Spinal cord (tissue), 10 donors: ENCODE measurements around the gene HHATL. TPM values are rescaled to one million over a fixed set of nuclear protein-coding genes. Genes with fewer than 3 reads are reported as not detected.

Experiments
- DNase-seq, 6 donors: peaks; one replicate each; pipeline versions ENCODE4 v3.0.0 to v3.0.0-alpha.2; 2013 to 2015; ENCODE audit warnings: low spot score in 6 of 6, low read depth in 4 of 6
- H3K27ac ChIP-seq: one replicate; pipeline ENCODE4 v1.5.1; 2013; ENCODE audit warnings: low read depth, low read length, control low read depth
- H3K27me3 ChIP-seq: one replicate; pipeline ENCODE4 v1.6.1; 2013; ENCODE audit warnings: low read length; ENCODE audit not compliant: control insufficient read depth, insufficient read depth
- H3K36me3 ChIP-seq: one replicate; pipeline ENCODE4 v1.6.1; 2013; ENCODE audit warnings: low read length; ENCODE audit not compliant: control insufficient read depth, insufficient read depth
- H3K4me1 ChIP-seq: one replicate; pipeline ENCODE4 v1.6.1; 2013; ENCODE audit warnings: low read length; ENCODE audit not compliant: control insufficient read depth, insufficient read depth
- H3K4me3 ChIP-seq: one replicate; pipeline ENCODE4 v1.5.1; 2013; ENCODE audit warnings: low read depth, low read length, control low read depth
- H3K9me3 ChIP-seq: one replicate; pipeline ENCODE4 v1.6.1; 2013; ENCODE audit warnings: low read length; ENCODE audit not compliant: control insufficient read depth, insufficient read depth
- WGBS: methylation state at CpG from one replicate; pipeline ENCODE4 v1.1.5; 2013; ENCODE audit warnings: missing lambda C conversion rate; ENCODE audit not compliant: insufficient coverage; 5-methylcytosine and 5-hydroxymethylcytosine counted together
- long read RNA-seq, 4 donors: transcript quantifications; one replicate each; lab custom pipeline, GENCODE V29; 2026
- polyA plus RNA-seq, 2 donors: library from polyadenylated mRNA; unstranded; fragments of 120-200 nt; gene quantifications; one replicate each; pipeline ENCODE4 v1.2.1, GENCODE V29; 2013; ENCODE audit not compliant: insufficient read length in 2 of 2
- total RNA-seq, 2 donors: library from RNA; depleted of rRNA in 1 of 2; stranded (reverse); fragments of 120-200 nt in 1 of 2; fragments of >200 nt in 1 of 2; gene quantifications; one replicate each; pipeline versions ENCODE4 v1.2.3 to v1.2.4, GENCODE V29; 2013 to 2014
- donor health status: healthy.

The HHATL gene, protein sequence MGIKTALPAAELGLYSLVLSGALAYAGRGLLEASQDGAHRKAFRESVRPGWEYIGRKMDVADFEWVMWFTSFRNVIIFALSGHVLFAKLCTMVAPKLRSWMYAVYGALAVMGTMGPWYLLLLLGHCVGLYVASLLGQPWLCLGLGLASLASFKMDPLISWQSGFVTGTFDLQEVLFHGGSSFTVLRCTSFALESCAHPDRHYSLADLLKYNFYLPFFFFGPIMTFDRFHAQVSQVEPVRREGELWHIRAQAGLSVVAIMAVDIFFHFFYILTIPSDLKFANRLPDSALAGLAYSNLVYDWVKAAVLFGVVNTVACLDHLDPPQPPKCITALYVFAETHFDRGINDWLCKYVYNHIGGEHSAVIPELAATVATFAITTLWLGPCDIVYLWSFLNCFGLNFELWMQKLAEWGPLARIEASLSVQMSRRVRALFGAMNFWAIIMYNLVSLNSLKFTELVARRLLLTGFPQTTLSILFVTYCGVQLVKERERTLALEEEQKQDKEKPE
- 1 to 10 TPM; 2.1 TPM for total RNA-seq
- 1 to 10 TPM; 5.0 to 7.2 TPM for polyA plus RNA-seq
- long read RNA-seq, donor 1, partial matches to known transcripts = 0 of 3 reads
- long read RNA-seq, donor 1, other reads (novel, unspliced or antisense) = 0 of 3 reads
- long read RNA-seq, donor 2, partial matches to known transcripts = 0 of 1 reads
- long read RNA-seq, donor 2, other reads (novel, unspliced or antisense) = 0 of 1 reads
- long read RNA-seq, donor 3 = 0 reads
- long read RNA-seq, donor 4, partial matches to known transcripts = 0 of 1 reads
- long read RNA-seq, donor 4, other reads (novel, unspliced or antisense) = 0 of 1 reads

DNA sequence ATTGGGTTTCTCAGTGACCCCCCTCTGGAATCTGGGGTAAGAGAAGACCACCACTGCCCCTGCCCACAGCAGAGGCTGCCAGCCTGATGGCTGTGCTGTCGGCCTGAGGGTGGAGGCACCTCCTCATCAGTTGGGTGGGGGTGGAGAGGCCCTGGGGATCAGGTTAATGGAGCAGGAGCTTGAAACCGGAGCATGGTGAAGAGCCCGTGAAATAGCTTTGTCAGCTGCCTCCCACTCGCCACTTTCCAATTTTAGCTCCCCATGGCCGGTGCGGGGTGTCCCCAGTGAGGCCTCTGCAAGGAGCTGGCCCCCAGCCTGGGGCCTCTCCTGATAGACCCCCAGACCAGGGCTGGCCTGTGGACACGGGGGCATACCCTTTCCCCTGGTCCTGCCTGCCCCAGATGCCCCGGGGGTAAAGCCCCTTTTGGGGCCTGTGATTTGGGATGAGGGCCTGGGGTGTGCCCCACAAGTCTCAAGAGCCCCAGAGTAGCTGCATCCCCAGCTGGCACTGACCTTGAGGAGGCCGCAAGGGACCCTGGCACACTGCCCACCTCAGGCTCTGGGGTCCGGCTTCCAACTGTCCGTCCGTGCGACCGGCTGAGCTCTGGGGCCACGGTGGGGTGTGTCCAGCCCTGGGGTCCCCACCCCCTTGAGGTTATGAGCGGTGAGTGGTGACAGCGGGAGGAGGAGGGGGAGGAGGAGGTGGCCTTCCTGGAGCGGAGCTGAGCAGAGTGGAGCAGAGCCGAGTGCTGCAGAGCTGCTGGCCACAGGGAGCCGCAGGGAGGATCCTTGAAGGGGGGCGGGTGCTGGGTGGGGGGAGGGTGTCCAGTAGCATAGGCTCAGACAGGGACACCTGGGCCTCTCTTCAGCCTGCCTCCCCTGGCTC, at the start of gene HHATL:
HHATL (minus strand) TSS at position 733 of the 886 bp plus-strand sequence. CDS start 1,972 bp downstream, outside the sequence.
- DNase-seq = no peak
- 73% methylated on average over 14 of the region's 21 CpGs for WGBS
- H3K36me3 ChIP-seq = peaks cover 10% of the 10 kb centered on the region
- peaks cover 22% of the 10 kb centered on the region for H3K4me1 ChIP-seq
- H3K27ac ChIP-seq = no peak within 1 kb of the TSS
- H3K27me3 ChIP-seq = no peaks in the 10 kb centered on the region
- no peak within 1 kb of the TSS for H3K4me3 ChIP-seq
- no peaks in the 10 kb centered on the region for H3K9me3 ChIP-seq

DNA sequence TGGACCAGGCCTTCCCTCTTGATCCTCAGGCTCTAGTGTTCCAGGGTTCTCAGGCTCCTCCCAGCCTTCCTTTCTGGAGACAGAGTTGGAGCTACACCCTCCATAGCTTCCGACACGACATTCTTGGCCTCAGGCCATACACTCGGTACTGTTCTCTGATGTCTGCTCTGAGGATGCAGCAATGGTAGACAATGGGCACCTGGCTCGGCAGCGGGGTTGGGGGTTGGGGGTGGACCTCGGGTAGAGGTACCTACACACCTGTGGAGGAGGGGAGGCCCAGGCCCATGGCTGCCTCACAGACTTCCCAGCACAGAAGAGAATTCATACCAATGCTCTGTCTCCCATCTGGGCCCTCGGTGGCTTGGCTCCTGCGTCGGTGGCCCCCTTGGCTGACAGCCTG, 49.0 kb upstream of the HHATL start:
- Histone ChIP-seq H3K9me3 (no peaks in the 10 kb centered on the region), H3K4me1 (peaks cover 36% of the 10 kb centered on the region), H3K36me3 (peaks cover 11% of the 10 kb centered on the region), H3K27ac (no peak overlapping the region), H3K4me3 (no peak overlapping the region), H3K27me3 (no peaks in the 10 kb centered on the region)
- DNase-seq = no peak
- WGBS = 65% methylated on average over 9 of the region's 9 CpGs

DNA sequence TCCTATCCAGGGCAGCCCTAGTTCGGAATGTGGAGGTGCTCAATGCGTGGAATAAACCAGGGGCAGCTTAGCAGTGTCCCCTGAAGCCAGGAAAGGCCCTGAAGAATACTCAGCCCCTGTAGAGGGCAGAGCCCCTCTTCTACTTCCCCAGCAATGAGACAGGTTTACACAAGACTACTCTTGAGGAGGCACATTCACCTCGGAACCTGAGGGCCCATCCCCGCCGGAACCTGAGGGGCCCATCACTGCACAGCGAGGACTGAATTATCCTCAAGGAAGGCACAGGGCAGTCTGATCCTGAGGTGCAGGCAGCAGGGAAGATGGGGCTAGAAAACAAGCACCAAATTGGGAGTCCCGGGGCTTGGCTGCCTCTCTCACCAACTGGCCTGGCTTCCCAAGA, 48.2 kb upstream of the HHATL start:
- Histone ChIP-seq H3K27me3 (no peaks in the 10 kb centered on the region), H3K4me3 (no peak overlapping the region), H3K9me3 (no peaks in the 10 kb centered on the region), H3K27ac (no peak overlapping the region), H3K4me1 (peaks cover 43% of the 10 kb centered on the region), H3K36me3 (peaks cover 11% of the 10 kb centered on the region)
- DNase-seq = no peak
- 94% methylated on average over 6 of the region's 7 CpGs for WGBS

DNA sequence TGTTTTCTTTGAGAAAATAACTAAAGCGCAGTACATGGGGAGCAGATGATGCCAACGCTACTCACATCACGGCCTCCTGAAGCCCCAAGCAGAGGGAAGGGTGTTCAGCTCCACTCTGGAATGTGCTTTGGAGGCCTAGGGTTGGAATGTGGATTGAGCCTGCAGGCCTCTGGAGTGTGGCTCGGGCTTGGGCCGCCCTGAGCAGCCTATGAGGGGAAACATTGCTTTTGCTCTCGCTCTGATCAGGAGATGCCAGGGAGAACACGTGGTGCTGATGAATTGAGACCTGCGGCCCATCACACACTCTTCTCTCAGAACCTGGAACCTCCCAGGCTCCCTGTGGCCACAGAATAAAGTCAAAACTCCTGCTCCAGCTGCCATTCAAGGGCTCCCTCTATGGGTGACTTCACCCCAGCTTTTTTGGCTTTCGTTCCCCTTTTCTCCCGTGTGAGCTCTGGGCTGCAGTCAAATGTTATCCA, 47.2 kb upstream of the HHATL start:
- no peak overlapping the region for H3K27ac ChIP-seq
- H3K4me1 ChIP-seq = peaks cover 43% of the 10 kb centered on the region
- WGBS = 46% methylated on average over 10 of the region's 10 CpGs
- H3K27me3 ChIP-seq = no peaks in the 10 kb centered on the region
- peaks cover 11% of the 10 kb centered on the region for H3K36me3 ChIP-seq
- no peak overlapping the region for H3K4me3 ChIP-seq
- H3K9me3 ChIP-seq = no peaks in the 10 kb centered on the region
- peak in 2 of 6 donors; percentile 50 to 55 for DNase-seq

DNA sequence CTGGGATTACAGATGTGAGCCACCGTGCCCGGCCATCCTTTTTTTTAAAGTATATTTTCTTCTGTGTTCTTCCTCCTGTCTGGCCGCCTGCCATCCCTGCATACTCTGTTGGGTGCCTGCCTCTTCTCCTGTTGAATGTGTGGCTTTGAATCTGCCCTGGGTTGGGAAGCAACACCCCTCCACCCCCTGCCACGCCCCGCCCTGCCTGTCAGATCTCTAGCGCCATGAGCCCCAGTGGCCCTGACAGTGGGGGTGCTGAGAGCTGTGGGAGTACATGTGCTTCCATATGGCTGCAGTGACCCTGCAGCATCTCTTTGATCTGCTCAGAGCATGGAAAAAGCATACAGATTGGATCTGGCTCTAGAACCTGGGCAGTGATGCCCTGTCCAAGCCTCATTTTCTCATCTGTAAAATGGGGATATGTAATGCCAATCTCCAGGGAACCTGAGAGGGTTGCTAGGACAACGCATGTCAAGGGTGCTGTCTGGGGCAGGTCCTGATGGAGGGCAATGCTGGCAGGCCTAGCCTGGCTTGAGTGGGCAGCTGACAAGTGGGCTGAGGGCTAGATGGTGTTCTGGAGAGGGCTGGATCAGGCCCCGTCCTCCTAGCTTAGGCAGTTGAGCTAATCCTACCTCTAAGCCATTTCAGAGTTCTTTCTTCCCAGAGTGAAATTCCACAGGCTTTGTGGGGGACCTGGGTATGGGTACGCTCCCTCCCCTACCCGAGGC, 46.6 kb upstream of the HHATL start:
- Histone ChIP-seq H3K4me3 (no peak overlapping the region), H3K4me1 (peaks cover 49% of the 10 kb centered on the region), H3K36me3 (peaks cover 11% of the 10 kb centered on the region), H3K27me3 (no peaks in the 10 kb centered on the region), H3K27ac (no peak overlapping the region), H3K9me3 (no peaks in the 10 kb centered on the region)
- no peak for DNase-seq
- WGBS = 96% methylated on average over 4 of the region's 10 CpGs

DNA sequence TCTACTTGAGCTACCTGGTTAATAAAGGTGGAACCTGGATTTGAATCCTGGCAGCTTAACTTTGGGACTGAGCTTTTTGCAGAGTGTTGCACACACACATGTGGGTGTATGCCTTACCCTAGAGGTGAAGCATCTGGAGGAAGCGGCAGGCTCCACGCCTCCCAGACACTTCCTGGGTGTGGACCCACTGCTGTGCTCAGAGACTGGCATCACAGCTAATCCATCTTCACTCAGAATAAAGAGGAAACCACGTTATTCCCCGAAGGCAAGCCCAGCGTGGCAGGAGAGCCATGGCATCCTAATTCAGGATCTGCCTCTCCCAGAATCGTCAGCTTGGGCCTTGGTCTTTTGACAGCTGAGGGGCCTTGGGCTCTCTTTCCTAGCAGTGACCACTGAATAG, 45.0 kb upstream of the HHATL start:
- peaks cover 11% of the 10 kb centered on the region for H3K36me3 ChIP-seq
- no peak overlapping the region for H3K27ac ChIP-seq
- no peak for DNase-seq
- WGBS = 74% methylated on average over 6 of the region's 6 CpGs
- H3K9me3 ChIP-seq = no peaks in the 10 kb centered on the region
- H3K27me3 ChIP-seq = no peaks in the 10 kb centered on the region
- H3K4me1 ChIP-seq = peaks cover 52% of the 10 kb centered on the region
- H3K4me3 ChIP-seq = no peak overlapping the region

DNA sequence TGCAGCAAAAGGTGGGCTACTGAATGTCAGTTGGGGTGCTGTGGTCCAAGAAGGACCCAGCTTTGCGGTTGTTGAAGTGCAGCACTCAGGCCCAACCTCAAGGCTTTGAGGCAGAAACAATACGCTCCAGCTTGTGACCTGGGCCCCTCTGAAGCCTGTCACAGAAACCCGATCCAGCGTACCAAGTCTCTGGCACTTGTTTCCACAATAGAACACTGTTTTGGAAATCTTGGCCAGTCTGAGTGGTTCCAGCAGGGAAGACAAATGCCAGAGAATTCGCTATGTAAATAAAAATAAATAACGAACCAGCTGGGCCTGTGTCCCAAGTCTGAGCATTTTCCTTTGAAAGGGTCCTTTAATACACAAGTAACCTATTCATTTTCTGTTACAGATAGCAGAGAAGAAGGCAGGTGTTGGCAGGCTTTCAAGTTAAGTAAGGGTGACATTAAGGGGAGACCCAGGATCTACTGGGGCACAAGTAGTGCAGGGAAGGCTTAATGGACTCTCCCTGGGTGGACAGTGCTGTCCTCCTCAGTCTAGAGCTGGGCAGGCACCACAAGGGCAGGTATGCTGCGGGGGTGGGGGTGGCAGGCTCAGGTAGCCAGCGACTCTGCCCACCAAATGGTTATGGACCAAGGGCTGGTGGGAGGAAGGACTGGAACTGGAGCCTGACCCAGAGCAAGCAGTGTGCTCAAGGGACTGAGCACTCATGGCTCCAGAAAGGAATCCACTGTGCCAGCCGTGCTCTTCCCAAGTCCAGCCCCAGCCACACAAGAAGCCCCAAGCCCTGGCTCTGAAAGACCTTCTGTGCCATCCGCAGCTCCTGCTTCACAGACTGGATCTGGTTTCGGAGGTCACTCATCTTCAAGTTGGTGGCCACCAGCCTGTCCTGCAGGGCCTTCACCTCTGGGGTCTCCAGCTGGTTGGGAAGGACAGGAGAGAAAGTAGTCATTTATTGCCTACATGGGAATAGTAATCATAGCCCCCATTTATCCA, 44.2 kb upstream of the HHATL start:
- H3K27ac ChIP-seq = peak overlapping the region; percentile 76
- DNase-seq = peak in 2 of 6 donors; percentile 70 to 87
- H3K4me3 ChIP-seq = no peak overlapping the region
- WGBS = 60% methylated on average over 7 of the region's 11 CpGs
- H3K36me3 ChIP-seq = peaks cover 7% of the 10 kb centered on the region
- no peaks in the 10 kb centered on the region for H3K27me3 ChIP-seq
- H3K9me3 ChIP-seq = no peaks in the 10 kb centered on the region
- peaks cover 50% of the 10 kb centered on the region for H3K4me1 ChIP-seq

DNA sequence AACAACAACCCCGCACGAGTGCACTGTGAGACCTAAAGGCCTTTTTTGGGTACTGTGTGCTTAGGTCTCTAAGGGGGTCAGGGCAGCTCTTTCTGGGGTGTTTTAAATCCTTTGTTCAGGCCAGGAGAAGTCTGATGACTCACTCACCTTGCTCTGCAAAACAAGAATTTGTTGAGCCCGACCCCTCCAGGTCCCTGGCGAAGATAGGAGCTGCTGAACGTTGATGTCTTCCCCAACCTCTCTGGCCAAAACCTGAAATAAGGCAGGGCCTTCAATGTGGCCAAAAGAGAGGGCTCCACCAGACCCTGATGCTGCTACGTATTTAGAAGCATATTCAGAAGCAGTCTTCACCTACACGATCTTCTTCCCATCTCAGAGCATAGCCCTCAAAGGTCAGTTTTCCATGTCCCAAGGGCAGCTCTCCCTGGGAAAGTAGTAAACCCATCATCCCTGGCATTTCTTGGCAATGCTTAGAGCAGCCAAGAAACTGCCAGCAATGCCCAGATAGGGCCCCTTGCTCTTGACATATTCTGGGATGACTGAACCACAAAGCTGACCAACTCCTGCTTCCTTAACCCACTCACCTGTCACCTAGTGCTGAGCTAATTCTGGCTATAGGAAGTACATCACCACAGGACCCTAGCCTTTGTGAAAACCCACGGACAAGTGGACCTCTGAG, 43.3 kb upstream of the HHATL start:
- Histone ChIP-seq H3K9me3 (no peaks in the 10 kb centered on the region), H3K27me3 (no peaks in the 10 kb centered on the region), H3K4me1 (peaks cover 45% of the 10 kb centered on the region), H3K4me3 (no peak overlapping the region), H3K27ac (peak overlapping the region; percentile 76), H3K36me3 (peaks cover 3% of the 10 kb centered on the region)
- WGBS = 72% methylated on average over 6 of the region's 8 CpGs
- no peak for DNase-seq
